Measurements from ENCODE around the gene FOLR1. TPM values are rescaled to one million over a fixed set of nuclear protein-coding genes. Genes with fewer than 3 reads are reported as not detected.

The FOLR1 gene
- total and polyA plus RNA-seq, 10 of the 15 experiments (the other 5 are each of a cell fraction or from before 2014, with no cell fraction given) = not detected

- in situ Hi-C loops (cut with MboI) (no loop called here), intact Hi-C loops (cut with micrococcal nuclease; ENCODE audit: unreplicated experiment) (no loop called here)
- DNase-seq (ENCODE audit: low read depth, low spot score) = no peak
- TF ChIP-seq TAF1 (IDR thresholded peaks at IDR 0.05; ENCODE audit: borderline replicate concordance, low read depth, low read length) (no peak), CBX5 (IDR thresholded peaks at IDR 0.05; ENCODE audit: low read depth) (no peak), NR2C1 (IDR thresholded peaks at IDR 0.05) (no peak)
- TF ChIP-seq, protein P1, sequence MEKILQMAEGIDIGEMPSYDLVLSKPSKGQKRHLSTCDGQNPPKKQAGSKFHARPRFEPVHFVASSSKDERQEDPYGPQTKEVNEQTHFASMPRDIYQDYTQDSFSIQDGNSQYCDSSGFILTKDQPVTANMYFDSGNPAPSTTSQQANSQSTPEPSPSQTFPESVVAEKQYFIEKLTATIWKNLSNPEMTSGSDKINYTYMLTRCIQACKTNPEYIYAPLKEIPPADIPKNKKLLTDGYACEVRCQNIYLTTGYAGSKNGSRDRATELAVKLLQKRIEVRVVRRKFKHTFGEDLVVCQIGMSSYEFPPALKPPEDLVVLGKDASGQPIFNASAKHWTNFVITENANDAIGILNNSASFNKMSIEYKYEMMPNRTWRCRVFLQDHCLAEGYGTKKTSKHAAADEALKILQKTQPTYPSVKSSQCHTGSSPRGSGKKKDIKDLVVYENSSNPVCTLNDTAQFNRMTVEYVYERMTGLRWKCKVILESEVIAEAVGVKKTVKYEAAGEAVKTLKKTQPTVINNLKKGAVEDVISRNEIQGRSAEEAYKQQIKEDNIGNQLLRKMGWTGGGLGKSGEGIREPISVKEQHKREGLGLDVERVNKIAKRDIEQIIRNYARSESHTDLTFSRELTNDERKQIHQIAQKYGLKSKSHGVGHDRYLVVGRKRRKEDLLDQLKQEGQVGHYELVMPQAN (conservative IDR thresholded peaks at IDR 0.05) = no peak
- ChIA-PET POLR2A (no interaction called here), CTCF (interaction anchor here (0.9 to 1.6 kb wide), 9 partner anchors 26 to 284 kb away, joined by 3 to 12 read pairs (median 3); no protein-coding TSS in a partner anchor), SMC1A (ENCODE audit: uncharacterized antibody, unreplicated experiment) (interaction anchor here (0.7 to 5.1 kb wide), 4 partner anchors 18 to 284 kb away, joined by 3 to 44 read pairs (median 4); no protein-coding TSS in a partner anchor), RAD21 (ENCODE audit: unreplicated experiment) (no interaction called here)
- Histone ChIP-seq H4K20me1 (ENCODE audit: control insufficient read depth, insufficient read depth) (no peaks in the 10 kb centered on the region), H3K9me3 (replicated peaks; ENCODE audit: control insufficient read depth, insufficient read depth, low read length) (no peaks in the 10 kb centered on the region), H3K4me1 (ENCODE audit: control insufficient read depth, insufficient read depth, low read length) (no peaks in the 10 kb centered on the region), H3K27ac (ENCODE audit: control insufficient read depth, insufficient read depth) (no peak overlapping the region), H2AFZ (ENCODE audit: control insufficient read depth, low read depth, low read length) (no peak overlapping the region), H3K36me3 (ENCODE audit: control insufficient read depth in 2 of 2, insufficient read depth in 2 of 2, low read length in 1 of 2) (no peaks in the 10 kb centered on the region), H3K27me3 (replicated peaks in 1 of 2; ENCODE audit: control insufficient read depth in 2 of 2, insufficient read depth in 2 of 2, low read length in 1 of 2) (no peaks in the 10 kb centered on the region; a peak in 1 of 4 replicates), H3K79me2 (ENCODE audit: control insufficient read depth, insufficient read depth, low read length) (no peaks in the 10 kb centered on the region), H3K4me3 (no peak overlapping the region), H3K9ac (ENCODE audit: control insufficient read depth, insufficient read depth, low read length) (no peak overlapping the region), H3K4me2 (ENCODE audit: control insufficient read depth, insufficient read depth) (no peak overlapping the region)
- ATAC-seq = no peak
- BruUV-seq (replicated peaks) = no TSS peak
- WGBS (ENCODE audit: insufficient coverage, insufficient replicate concordance, low lambda C conversion rate, missing lambda C conversion rate) = 0% methylated on average over 2 of the region's 2 CpGs
- FAIRE-seq = no peak
Observed at GRCh38 chr11:72146625-72147024, 45.3 kb upstream of the FOLR1 start.

GRCh38 chr11:72150882-72151281, 41.1 kb upstream of the FOLR1 start:
- no peak for ATAC-seq
- POLR2A ChIA-PET = no interaction called here
- no peaks in the 10 kb centered on the region for H3K36me3 ChIP-seq (ENCODE audit: control insufficient read depth in 2 of 2, insufficient read depth in 2 of 2, low read length in 1 of 2)
- no peak overlapping the region for H3K9ac ChIP-seq (ENCODE audit: control insufficient read depth, insufficient read depth, low read length)
- no peaks in the 10 kb centered on the region for H3K79me2 ChIP-seq (ENCODE audit: control insufficient read depth, insufficient read depth, low read length)
- H3K27me3 ChIP-seq (replicated peaks in 1 of 2; ENCODE audit: control insufficient read depth in 2 of 2, insufficient read depth in 2 of 2, low read length in 1 of 2) = no peaks in the 10 kb centered on the region
- 35% methylated on average over 4 of the region's 4 CpGs for WGBS (ENCODE audit: insufficient coverage, insufficient replicate concordance, low lambda C conversion rate, missing lambda C conversion rate)
- no peak overlapping the region for H2AFZ ChIP-seq (ENCODE audit: control insufficient read depth, low read depth, low read length)
- no peaks in the 10 kb centered on the region for H3K9me3 ChIP-seq (replicated peaks; ENCODE audit: control insufficient read depth, insufficient read depth, low read length)
- H4K20me1 ChIP-seq (ENCODE audit: control insufficient read depth, insufficient read depth) = no peaks in the 10 kb centered on the region
- no peak for DNase-seq (ENCODE audit: low read depth, low spot score)
- CTCF ChIA-PET = no interaction called here
- SMC1A ChIA-PET (ENCODE audit: uncharacterized antibody, unreplicated experiment) = no interaction called here
- H3K4me3 ChIP-seq = no peak overlapping the region
- intact Hi-C loops (cut with micrococcal nuclease; ENCODE audit: unreplicated experiment) (no loop called here), in situ Hi-C loops (cut with MboI) (no loop called here)
- no peak overlapping the region for H3K4me2 ChIP-seq (ENCODE audit: control insufficient read depth, insufficient read depth)
- no peak overlapping the region for H3K27ac ChIP-seq (ENCODE audit: control insufficient read depth, insufficient read depth)
- H3K4me1 ChIP-seq (ENCODE audit: control insufficient read depth, insufficient read depth, low read length) = no peaks in the 10 kb centered on the region
- FAIRE-seq = no peak
- RAD21 ChIA-PET (ENCODE audit: unreplicated experiment) = interaction anchor here (1.2 kb wide), 1 partner anchor 173 kb away, joined by 3 read pairs; no protein-coding TSS in a partner anchor
- no TSS peak for BruUV-seq (replicated peaks)
- TF ChIP-seq IKZF1 (conservative IDR thresholded peaks at IDR 0.05) = no peak
- TF ChIP-seq, protein P2, sequence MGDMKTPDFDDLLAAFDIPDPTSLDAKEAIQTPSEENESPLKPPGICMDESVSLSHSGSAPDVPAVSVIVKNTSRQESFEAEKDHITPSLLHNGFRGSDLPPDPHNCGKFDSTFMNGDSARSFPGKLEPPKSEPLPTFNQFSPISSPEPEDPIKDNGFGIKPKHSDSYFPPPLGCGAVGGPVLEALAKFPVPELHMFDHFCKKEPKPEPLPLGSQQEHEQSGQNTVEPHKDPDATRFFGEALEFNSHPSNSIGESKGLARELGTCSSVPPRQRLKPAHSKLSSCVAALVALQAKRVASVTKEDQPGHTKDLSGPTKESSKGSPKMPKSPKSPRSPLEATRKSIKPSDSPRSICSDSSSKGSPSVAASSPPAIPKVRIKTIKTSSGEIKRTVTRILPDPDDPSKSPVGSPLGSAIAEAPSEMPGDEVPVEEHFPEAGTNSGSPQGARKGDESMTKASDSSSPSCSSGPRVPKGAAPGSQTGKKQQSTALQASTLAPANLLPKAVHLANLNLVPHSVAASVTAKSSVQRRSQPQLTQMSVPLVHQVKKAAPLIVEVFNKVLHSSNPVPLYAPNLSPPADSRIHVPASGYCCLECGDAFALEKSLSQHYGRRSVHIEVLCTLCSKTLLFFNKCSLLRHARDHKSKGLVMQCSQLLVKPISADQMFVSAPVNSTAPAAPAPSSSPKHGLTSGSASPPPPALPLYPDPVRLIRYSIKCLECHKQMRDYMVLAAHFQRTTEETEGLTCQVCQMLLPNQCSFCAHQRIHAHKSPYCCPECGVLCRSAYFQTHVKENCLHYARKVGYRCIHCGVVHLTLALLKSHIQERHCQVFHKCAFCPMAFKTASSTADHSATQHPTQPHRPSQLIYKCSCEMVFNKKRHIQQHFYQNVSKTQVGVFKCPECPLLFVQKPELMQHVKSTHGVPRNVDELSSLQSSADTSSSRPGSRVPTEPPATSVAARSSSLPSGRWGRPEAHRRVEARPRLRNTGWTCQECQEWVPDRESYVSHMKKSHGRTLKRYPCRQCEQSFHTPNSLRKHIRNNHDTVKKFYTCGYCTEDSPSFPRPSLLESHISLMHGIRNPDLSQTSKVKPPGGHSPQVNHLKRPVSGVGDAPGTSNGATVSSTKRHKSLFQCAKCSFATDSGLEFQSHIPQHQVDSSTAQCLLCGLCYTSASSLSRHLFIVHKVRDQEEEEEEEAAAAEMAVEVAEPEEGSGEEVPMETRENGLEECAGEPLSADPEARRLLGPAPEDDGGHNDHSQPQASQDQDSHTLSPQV (IDR thresholded peaks at IDR 0.05) = no peak
- TF ChIP-seq SIN3A (IDR thresholded peaks at IDR 0.05; ENCODE audit: low read depth, low read length) = no peak
- no peak for TF ChIP-seq STAT1 (conservative IDR thresholded peaks at IDR 0.05)
- TF ChIP-seq RUNX3 (IDR thresholded peaks at IDR 0.05; ENCODE audit: low read length) = no peak
- no peak for TF ChIP-seq EP300 (IDR thresholded peaks at IDR 0.05; ENCODE audit: borderline replicate concordance in 1 of 2, control insufficient read depth in 1 of 2, low read depth in 2 of 2, low read length in 2 of 2)
- no peak for TF ChIP-seq BMI1 (IDR thresholded peaks at IDR 0.05; ENCODE audit: borderline replicate concordance)
